ENCODE data around the gene SHCBP1L.

- TF ChIP-seq POLR2A (IDR thresholded peaks at IDR 0.05) (no peak), CTCF (IDR thresholded peaks at IDR 0.05) (no peak)
These were observed 97.1 kb downstream of the SHCBP1L start for GRCh38 chr1:182855911-182856310.

Measured in uterus (tissue), 2 donors.